Astrocyte (in vitro differentiated cells and primary cell): ENCODE measurements around the gene MGAT5.

ENCODE experiments used
- CTCF ChIP-seq: IDR thresholded peaks from 2 replicates; pipeline ENCODE4 v1.5.1; 2011; ENCODE audit warnings: low read depth, mild to moderate bottlenecking, inconsistent platforms, low read length, moderate library complexity; ENCODE audit not compliant: insufficient read depth
- EZH2 ChIP-seq: IDR thresholded peaks from 2 replicates; pipeline ENCODE4 v1.6.1; 2012; ENCODE audit warnings: mild to moderate bottlenecking, low read length, inconsistent platforms; ENCODE audit not compliant: insufficient read depth

GRCh38 chr2:134462791-134463698 is 209.2 kb downstream of the MGAT5 start:
- TF ChIP-seq CTCF (no peak), EZH2 (no peak)
